ENCODE data around the gene FBLN2. TPM values are rescaled to one million over a fixed set of nuclear protein-coding genes. Genes with fewer than 3 reads are reported as not detected.

Gene FBLN2
- polyA plus RNA-seq, 1 donor (not counting 4 experiments of a cell fraction or from before 2014, with no cell fraction given), result 0.72 TPM

DNA sequence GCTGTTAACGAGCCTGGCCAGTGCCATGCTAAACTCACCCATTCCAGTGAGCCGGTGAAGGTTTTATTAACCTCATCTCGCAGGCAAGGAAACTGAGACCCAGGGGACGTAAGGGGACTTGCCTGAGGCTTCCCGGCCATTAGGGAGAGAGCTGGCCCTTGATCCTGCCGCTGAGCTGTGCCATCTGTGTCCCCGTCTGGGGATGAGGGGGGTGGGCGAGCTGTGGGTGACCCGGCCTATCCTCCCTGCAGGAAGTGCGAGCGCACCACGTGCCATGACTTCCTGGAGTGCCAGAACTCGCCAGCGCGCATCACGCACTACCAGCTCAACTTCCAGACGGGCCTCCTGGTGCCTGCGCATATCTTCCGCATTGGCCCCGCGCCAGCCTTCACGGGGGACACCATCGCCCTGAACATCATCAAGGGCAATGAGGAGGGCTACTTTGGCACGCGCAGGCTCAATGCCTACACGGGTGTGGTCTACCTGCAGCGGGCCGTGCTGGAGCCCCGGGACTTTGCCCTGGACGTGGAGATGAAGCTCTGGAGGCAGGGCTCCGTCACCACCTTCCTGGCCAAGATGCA, 88.5 kb downstream of the FBLN2 start:
- H3K27ac ChIP-seq (ENCODE audit: control insufficient read depth, insufficient read depth, low read length), result no peak overlapping the region
- no peaks in the 10 kb centered on the region for H3K36me3 ChIP-seq (ENCODE audit: control insufficient read depth in 2 of 2, extremely low read depth in 1 of 2, insufficient read depth in 2 of 2, low read length in 2 of 2)
- peaks cover 12% of the 10 kb centered on the region for H3K4me1 ChIP-seq (ENCODE audit: control insufficient read depth, extremely low read depth, insufficient read depth, low read length)
- TF ChIP-seq EZH2 (IDR thresholded peaks at IDR 0.05; ENCODE audit: low read length), result no peak
- TF ChIP-seq, protein P1, sequence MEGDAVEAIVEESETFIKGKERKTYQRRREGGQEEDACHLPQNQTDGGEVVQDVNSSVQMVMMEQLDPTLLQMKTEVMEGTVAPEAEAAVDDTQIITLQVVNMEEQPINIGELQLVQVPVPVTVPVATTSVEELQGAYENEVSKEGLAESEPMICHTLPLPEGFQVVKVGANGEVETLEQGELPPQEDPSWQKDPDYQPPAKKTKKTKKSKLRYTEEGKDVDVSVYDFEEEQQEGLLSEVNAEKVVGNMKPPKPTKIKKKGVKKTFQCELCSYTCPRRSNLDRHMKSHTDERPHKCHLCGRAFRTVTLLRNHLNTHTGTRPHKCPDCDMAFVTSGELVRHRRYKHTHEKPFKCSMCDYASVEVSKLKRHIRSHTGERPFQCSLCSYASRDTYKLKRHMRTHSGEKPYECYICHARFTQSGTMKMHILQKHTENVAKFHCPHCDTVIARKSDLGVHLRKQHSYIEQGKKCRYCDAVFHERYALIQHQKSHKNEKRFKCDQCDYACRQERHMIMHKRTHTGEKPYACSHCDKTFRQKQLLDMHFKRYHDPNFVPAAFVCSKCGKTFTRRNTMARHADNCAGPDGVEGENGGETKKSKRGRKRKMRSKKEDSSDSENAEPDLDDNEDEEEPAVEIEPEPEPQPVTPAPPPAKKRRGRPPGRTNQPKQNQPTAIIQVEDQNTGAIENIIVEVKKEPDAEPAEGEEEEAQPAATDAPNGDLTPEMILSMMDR (optimal IDR thresholded peaks at IDR 0.05 in 1 of 3, IDR thresholded peaks at IDR 0.05 in 1 of 3, conservative IDR thresholded peaks at IDR 0.05 in 1 of 3; ENCODE audit: extremely low read depth in 1 of 3, insufficient read depth in 2 of 3, low read length in 3 of 3), result no peak
- H3K9me1 ChIP-seq (ENCODE audit: control insufficient read depth, extremely low read depth, insufficient read depth, low read length), result no peaks in the 10 kb centered on the region
- FAIRE-seq, result no peak
- H3K4me3 ChIP-seq (ENCODE audit: control insufficient read depth in 2 of 3, extremely low read depth in 1 of 3, insufficient read depth in 2 of 3, low read depth in 1 of 3, low read length in 3 of 3), result no peak overlapping the region
- dilution Hi-C loops (cut with MboI; ENCODE audit: extremely low pct_ligation_motif_present, low sequenced_read_pairs), result no loop called here
- H4K20me1 ChIP-seq (ENCODE audit: control insufficient read depth, extremely low read depth, insufficient read depth, low read length), result no peaks in the 10 kb centered on the region
- no peaks in the 10 kb centered on the region for H3K79me2 ChIP-seq (ENCODE audit: control insufficient read depth, insufficient read depth, low read length)
- no peak for DNase-seq (ENCODE audit: low read depth, low spot score)
- no peaks in the 10 kb centered on the region for H3K9me3 ChIP-seq (ENCODE audit: control insufficient read depth, low read depth, low read length)
- no peak overlapping the region for H3K9ac ChIP-seq (ENCODE audit: control insufficient read depth, extremely low read depth, insufficient read depth, low read length)
- H3K4me2 ChIP-seq (ENCODE audit: control insufficient read depth, extremely low read depth, insufficient read depth, low read depth, low read length), result no peak overlapping the region
- no peaks in the 10 kb centered on the region for H3K27me3 ChIP-seq (ENCODE audit: control insufficient read depth, extremely low read depth, insufficient read depth, low read length)
- no peak overlapping the region for H2AFZ ChIP-seq (ENCODE audit: control insufficient read depth, low read length)

DNA sequence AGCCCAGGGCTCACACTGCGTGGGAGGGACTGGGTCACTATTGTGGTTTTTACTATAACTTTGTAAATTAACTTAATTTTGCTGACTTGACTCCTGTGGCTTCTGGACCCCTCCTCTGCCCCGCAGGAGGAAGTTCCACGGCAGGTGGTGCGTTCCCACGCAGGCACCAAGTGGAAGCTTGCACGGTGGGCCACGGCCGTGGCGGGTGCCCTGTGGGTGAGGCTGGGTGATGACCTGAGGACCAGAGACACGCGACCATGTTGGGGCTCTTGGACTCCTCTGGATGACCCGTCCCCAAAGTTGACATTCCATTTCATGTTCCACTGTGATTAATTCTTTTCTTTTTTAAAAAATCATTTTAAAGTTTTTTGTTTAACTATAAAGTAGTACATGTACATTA, 89.0 kb downstream of the FBLN2 start:
- TF ChIP-seq EZH2 (IDR thresholded peaks at IDR 0.05; ENCODE audit: low read length), result no peak
- TF ChIP-seq, protein P1 (optimal IDR thresholded peaks at IDR 0.05 in 1 of 3, IDR thresholded peaks at IDR 0.05 in 1 of 3, conservative IDR thresholded peaks at IDR 0.05 in 1 of 3; ENCODE audit: extremely low read depth in 1 of 3, insufficient read depth in 2 of 3, low read length in 3 of 3), result no peak
- DNase-seq (ENCODE audit: low read depth, low spot score) (no peak), FAIRE-seq (no peak)
- Histone ChIP-seq H3K9ac (ENCODE audit: control insufficient read depth, extremely low read depth, insufficient read depth, low read length) (no peak overlapping the region), H3K36me3 (ENCODE audit: control insufficient read depth in 2 of 2, extremely low read depth in 1 of 2, insufficient read depth in 2 of 2, low read length in 2 of 2) (no peaks in the 10 kb centered on the region), H3K4me1 (ENCODE audit: control insufficient read depth, extremely low read depth, insufficient read depth, low read length) (peaks cover 12% of the 10 kb centered on the region), H2AFZ (ENCODE audit: control insufficient read depth, low read length) (no peak overlapping the region), H4K20me1 (ENCODE audit: control insufficient read depth, extremely low read depth, insufficient read depth, low read length) (no peaks in the 10 kb centered on the region), H3K4me3 (ENCODE audit: control insufficient read depth in 2 of 3, extremely low read depth in 1 of 3, insufficient read depth in 2 of 3, low read depth in 1 of 3, low read length in 3 of 3) (no peak overlapping the region), H3K79me2 (ENCODE audit: control insufficient read depth, insufficient read depth, low read length) (no peaks in the 10 kb centered on the region), H3K9me1 (ENCODE audit: control insufficient read depth, extremely low read depth, insufficient read depth, low read length) (no peaks in the 10 kb centered on the region), H3K9me3 (ENCODE audit: control insufficient read depth, low read depth, low read length) (no peaks in the 10 kb centered on the region), H3K27me3 (ENCODE audit: control insufficient read depth, extremely low read depth, insufficient read depth, low read length) (no peaks in the 10 kb centered on the region), H3K4me2 (ENCODE audit: control insufficient read depth, extremely low read depth, insufficient read depth, low read depth, low read length) (no peak overlapping the region), H3K27ac (ENCODE audit: control insufficient read depth, insufficient read depth, low read length) (no peak overlapping the region)
- dilution Hi-C loops (cut with MboI; ENCODE audit: extremely low pct_ligation_motif_present, low sequenced_read_pairs), result no loop called here

Data from keratinocyte (primary cell).